Neural cell (in vitro differentiated cells): ENCODE results near the gene RAD54L2. TPM values are rescaled to one million over a fixed set of nuclear protein-coding genes. Genes with fewer than 3 reads are reported as not detected.

Source experiments
- H2AFZ ChIP-seq: fragments of 200-600, 300-800 bp; sonication (generic), shearing (Covaris generic); 2 replicates; pipeline ENCODE4 v1.6.0; 2014; ENCODE audit warnings: low read depth, mild to moderate bottlenecking, antibody characterized with exemption, low read length, moderate library complexity
- H3F3A ChIP-seq: fragments of 200-600 bp; shearing (Covaris generic); 2 replicates; pipeline ENCODE4 v1.6.1; 2016; ENCODE audit warnings: mild to moderate bottlenecking, moderate library complexity, mixed read lengths, antibody characterized with exemption, low read length; ENCODE audit not compliant: insufficient read depth, poor library complexity, severe bottlenecking
- H3K27ac ChIP-seq: fragments of 200-600, 300-800 bp; sonication (generic), shearing (Covaris generic); 2 replicates; pipeline ENCODE4 v1.5.1; 2014; ENCODE audit warnings: mild to moderate bottlenecking, low read length, moderate library complexity
- H3K27me3 ChIP-seq: fragments of 300-800, 200-600 bp; sonication (generic), shearing (Covaris generic); 2 replicates; pipeline ENCODE4 v1.6.0; 2014; ENCODE audit warnings: mild to moderate bottlenecking, low read depth, low read length, moderate library complexity; ENCODE audit not compliant: insufficient read depth
- H3K36me3 ChIP-seq: fragments of 300-800, 200-600 bp; sonication (generic), shearing (Covaris generic); 2 replicates; pipeline ENCODE4 v1.5.1; 2014; ENCODE audit warnings: mild to moderate bottlenecking, antibody characterized with exemption, low read length, moderate library complexity; ENCODE audit not compliant: insufficient read depth
- H3K4me2 ChIP-seq: fragments of 300-800, 200-600 bp; sonication (generic), shearing (Covaris generic); 2 replicates; pipeline ENCODE4 v1.6.0; 2014; ENCODE audit warnings: mild to moderate bottlenecking, low read length
- H3K4me3 ChIP-seq: fragments of 300-800, 200-600 bp; sonication (generic), shearing (Covaris generic); 2 replicates; pipeline ENCODE4 v1.5.1; 2014; ENCODE audit warnings: mild to moderate bottlenecking, low read length, moderate library complexity
- H3K79me2 ChIP-seq: fragments of 200-600 bp; shearing (Covaris generic); replicated peaks from 2 replicates; pipeline ENCODE4 v1.6.0; 2014; ENCODE audit warnings: mild to moderate bottlenecking, low read length, moderate library complexity; ENCODE audit not compliant: insufficient read depth
- H3K9ac ChIP-seq: fragments of 300-800, 200-600 bp; sonication (generic), shearing (Covaris generic); 2 replicates; pipeline ENCODE4 v1.6.1; 2016; ENCODE audit warnings: mild to moderate bottlenecking, low read length, mixed read lengths
- H3K9me2 ChIP-seq: fragments of 200-600 bp; shearing (Covaris generic); 2 replicates; pipeline ENCODE4 v1.6.1; 2016; ENCODE audit warnings: mild to moderate bottlenecking, low read length, mixed read lengths; ENCODE audit not compliant: insufficient read depth
- H3K9me3 ChIP-seq: fragments of 200-600, 300-800 bp; sonication (generic), shearing (Covaris generic); 2 replicates; pipeline ENCODE4 v1.6.1; 2016; ENCODE audit warnings: mild to moderate bottlenecking, mixed run types, low read length, moderate library complexity, mixed read lengths
- H4K20me1 ChIP-seq: fragments of 200-600 bp; shearing (Covaris generic); 2 replicates; pipeline ENCODE4 v1.6.1; 2016; ENCODE audit warnings: mild to moderate bottlenecking, mixed run types; ENCODE audit not compliant: insufficient read depth
- CTCF ChIP-seq: fragments of 450-650 bp; IDR thresholded peaks from 2 replicates; pipeline ENCODE4 v1.5.1; 2014; ENCODE audit warnings: antibody characterized with exemption, mild to moderate bottlenecking, moderate library complexity; ENCODE audit not compliant: poor library complexity, severe bottlenecking
- EP300 ChIP-seq: fragments of 450-650 bp; conservative IDR thresholded peaks from 2 replicates; pipeline ENCODE4 v1.6.1; 2014; ENCODE audit warnings: antibody characterized with exemption, mild to moderate bottlenecking, moderate library complexity; ENCODE audit not compliant: poor library complexity, severe bottlenecking
- EZH2 ChIP-seq: fragments of 200-600, 300-800 bp; shearing (Covaris generic), sonication (generic); IDR thresholded peaks from 2 replicates; pipeline ENCODE4 v1.6.1; 2014; ENCODE audit warnings: antibody characterized with exemption, low read length, borderline replicate concordance, mild to moderate bottlenecking; ENCODE audit not compliant: insufficient read depth, poor library complexity, severe bottlenecking
- MXI1 ChIP-seq: fragments of 450-650 bp; conservative IDR thresholded peaks from 2 replicates; pipeline ENCODE4 v1.6.1; 2014; ENCODE audit warnings: antibody characterized with exemption, mild to moderate bottlenecking; ENCODE audit not compliant: poor library complexity, severe bottlenecking
- POLR2AphosphoS5 ChIP-seq: IDR thresholded peaks from 2 replicates; pipeline ENCODE4 v1.6.1; 2012
- RAD21 ChIP-seq: fragments of 450-650 bp; conservative IDR thresholded peaks from 2 replicates; pipeline ENCODE4 v1.6.1; 2014; ENCODE audit warnings: antibody characterized with exemption, mild to moderate bottlenecking, moderate library complexity
- REST ChIP-seq: IDR thresholded peaks from 2 replicates; pipeline ENCODE4 v1.6.1; 2012; ENCODE audit warnings: borderline replicate concordance
- SMC3 ChIP-seq: fragments of 450-650 bp; conservative IDR thresholded peaks from 2 replicates; pipeline ENCODE4 v1.6.1; 2014; ENCODE audit warnings: antibody characterized with exemption, mild to moderate bottlenecking, moderate library complexity; ENCODE audit not compliant: poor library complexity
- TAF1 ChIP-seq: IDR thresholded peaks from 2 replicates; pipeline ENCODE4 v1.6.1; 2012; ENCODE audit warnings: low read depth
- polyA plus RNA-seq: library from polyadenylated mRNA; depleted of rRNA; stranded (reverse); fragments of >200 nt; gene quantifications from 2 replicates; pipeline ENCODE4 v1.2.3, GENCODE V29; 2014

RAD54L2 gene
- polyA plus RNA-seq, 1 donor from 2014 or later, result 14.5 TPM

GRCh38 chr3:51557993-51558392 lies 19.5 kb downstream of the RAD54L2 start:
- Histone ChIP-seq H3F3A (no peaks in the 10 kb centered on the region), H4K20me1 (no peaks in the 10 kb centered on the region), H2AFZ (no peak overlapping the region), H3K27me3 (no peaks in the 10 kb centered on the region), H3K4me3 (no peak overlapping the region), H3K9me3 (no peaks in the 10 kb centered on the region), H3K9me2 (no peaks in the 10 kb centered on the region), H3K9ac (no peak overlapping the region), H3K36me3 (no peaks in the 10 kb centered on the region), H3K4me2 (no peak overlapping the region), H3K27ac (no peak overlapping the region), H3K79me2 (peaks cover 2% of the 10 kb centered on the region)
- TF ChIP-seq RAD21 (no peak), SMC3 (no peak), TAF1 (no peak), EZH2 (no peak), EP300 (no peak), REST (no peak), POLR2AphosphoS5 (no peak), MXI1 (no peak), CTCF (no peak)

GRCh38 chr3:51559411-51559888 lies 20.9 kb downstream of the RAD54L2 start:
- H3K27me3 ChIP-seq, result no peaks in the 10 kb centered on the region
- no peak overlapping the region for H3K27ac ChIP-seq
- H3K4me2 ChIP-seq, result no peak overlapping the region
- H3K4me3 ChIP-seq, result no peak overlapping the region
- no peaks in the 10 kb centered on the region for H3F3A ChIP-seq
- no peaks in the 10 kb centered on the region for H4K20me1 ChIP-seq
- no peak overlapping the region for H3K9ac ChIP-seq
- H2AFZ ChIP-seq, result no peak overlapping the region
- no peaks in the 10 kb centered on the region for H3K9me2 ChIP-seq
- H3K9me3 ChIP-seq, result no peaks in the 10 kb centered on the region
- no peak for TF ChIP-seq MXI1
- no peak for TF ChIP-seq POLR2AphosphoS5
- no peak for TF ChIP-seq REST
- TF ChIP-seq RAD21, result no peak
- no peak for TF ChIP-seq TAF1
- TF ChIP-seq CTCF, result no peak
- no peak for TF ChIP-seq EP300
- no peak for TF ChIP-seq SMC3
- TF ChIP-seq EZH2, result no peak
- no peaks in the 10 kb centered on the region for H3K36me3 ChIP-seq
- peaks cover 2% of the 10 kb centered on the region for H3K79me2 ChIP-seq
